Measurements from ENCODE around the gene SFMBT1. TPM values are rescaled to one million over a fixed set of nuclear protein-coding genes. Genes with fewer than 3 reads are reported as not detected.

The SFMBT1 gene
- total RNA-seq, 1 donor from 2014 or later, result 5.5 TPM

DNA sequence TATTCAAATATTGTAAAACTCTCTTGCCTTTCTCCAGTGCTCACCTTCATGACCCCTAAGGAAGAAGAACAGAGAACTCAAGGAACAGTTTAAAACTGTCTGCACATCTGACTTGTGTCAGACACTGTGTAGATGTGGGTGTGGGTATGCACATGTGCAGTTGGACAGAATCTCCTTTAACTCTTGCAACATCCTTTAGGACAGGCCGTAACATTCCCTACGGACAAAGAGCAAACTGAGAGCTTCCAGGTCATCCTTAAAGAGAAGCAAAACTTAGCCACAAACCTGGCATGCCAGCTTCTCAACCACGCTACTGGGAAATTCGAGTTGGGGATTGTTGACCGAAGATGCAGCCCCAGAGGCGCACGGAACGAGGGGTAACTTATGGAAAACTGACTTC is 4.1 kb upstream of the SFMBT1 start:
- H3K9me3 ChIP-seq (ENCODE audit: insufficient read depth, low read depth, low read length), result no peaks in the 10 kb centered on the region
- H3K27ac ChIP-seq (ENCODE audit: low read depth, low read length), result no peak overlapping the region
- H3K9ac ChIP-seq (ENCODE audit: low read length), result no peak overlapping the region
- DNase-seq (ENCODE audit: low read depth), result no peak
- Mint-ChIP-seq H3K36me3 (ENCODE audit: low read depth, unreplicated experiment) (no peaks in the 10 kb centered on the region), H3K27me3 (ENCODE audit: low read depth, unreplicated experiment) (peaks cover 14% of the 10 kb centered on the region), H3K4me1 (ENCODE audit: low read depth, unreplicated experiment) (no peaks in the 10 kb centered on the region), H3K9me3 (ENCODE audit: unreplicated experiment) (peaks cover 2% of the 10 kb centered on the region), H3K4me3 (ENCODE audit: unreplicated experiment) (no peak overlapping the region), H3K27ac (ENCODE audit: unreplicated experiment) (no peak overlapping the region)
- no peaks in the 10 kb centered on the region for H4K20me1 ChIP-seq (ENCODE audit: insufficient read depth, low read length)
- no peak overlapping the region for H2AFZ ChIP-seq (ENCODE audit: low read depth, low read length)
- H3K36me3 ChIP-seq (ENCODE audit: insufficient read depth, low read length), result no peaks in the 10 kb centered on the region
- FAIRE-seq, result no peak
- H3K4me2 ChIP-seq (ENCODE audit: low read length), result no peak overlapping the region
- peaks cover 3% of the 10 kb centered on the region for H3K4me1 ChIP-seq (ENCODE audit: insufficient read depth, low read length)
- H3K4me3 ChIP-seq (ENCODE audit: insufficient read depth, low read depth, low read length), result no peak overlapping the region
- H3K27me3 ChIP-seq (ENCODE audit: insufficient read depth, low read length), result peaks cover 2% of the 10 kb centered on the region
- no peak for TF ChIP-seq EZH2 (IDR thresholded peaks at IDR 0.05; ENCODE audit: insufficient read depth, low read length)
- TF ChIP-seq, protein P1, sequence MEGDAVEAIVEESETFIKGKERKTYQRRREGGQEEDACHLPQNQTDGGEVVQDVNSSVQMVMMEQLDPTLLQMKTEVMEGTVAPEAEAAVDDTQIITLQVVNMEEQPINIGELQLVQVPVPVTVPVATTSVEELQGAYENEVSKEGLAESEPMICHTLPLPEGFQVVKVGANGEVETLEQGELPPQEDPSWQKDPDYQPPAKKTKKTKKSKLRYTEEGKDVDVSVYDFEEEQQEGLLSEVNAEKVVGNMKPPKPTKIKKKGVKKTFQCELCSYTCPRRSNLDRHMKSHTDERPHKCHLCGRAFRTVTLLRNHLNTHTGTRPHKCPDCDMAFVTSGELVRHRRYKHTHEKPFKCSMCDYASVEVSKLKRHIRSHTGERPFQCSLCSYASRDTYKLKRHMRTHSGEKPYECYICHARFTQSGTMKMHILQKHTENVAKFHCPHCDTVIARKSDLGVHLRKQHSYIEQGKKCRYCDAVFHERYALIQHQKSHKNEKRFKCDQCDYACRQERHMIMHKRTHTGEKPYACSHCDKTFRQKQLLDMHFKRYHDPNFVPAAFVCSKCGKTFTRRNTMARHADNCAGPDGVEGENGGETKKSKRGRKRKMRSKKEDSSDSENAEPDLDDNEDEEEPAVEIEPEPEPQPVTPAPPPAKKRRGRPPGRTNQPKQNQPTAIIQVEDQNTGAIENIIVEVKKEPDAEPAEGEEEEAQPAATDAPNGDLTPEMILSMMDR (IDR thresholded peaks at IDR 0.05; ENCODE audit: insufficient read depth, low read depth, low read length), result no peak
- H3K79me2 ChIP-seq (ENCODE audit: insufficient read depth, low read length), result no peaks in the 10 kb centered on the region

DNA sequence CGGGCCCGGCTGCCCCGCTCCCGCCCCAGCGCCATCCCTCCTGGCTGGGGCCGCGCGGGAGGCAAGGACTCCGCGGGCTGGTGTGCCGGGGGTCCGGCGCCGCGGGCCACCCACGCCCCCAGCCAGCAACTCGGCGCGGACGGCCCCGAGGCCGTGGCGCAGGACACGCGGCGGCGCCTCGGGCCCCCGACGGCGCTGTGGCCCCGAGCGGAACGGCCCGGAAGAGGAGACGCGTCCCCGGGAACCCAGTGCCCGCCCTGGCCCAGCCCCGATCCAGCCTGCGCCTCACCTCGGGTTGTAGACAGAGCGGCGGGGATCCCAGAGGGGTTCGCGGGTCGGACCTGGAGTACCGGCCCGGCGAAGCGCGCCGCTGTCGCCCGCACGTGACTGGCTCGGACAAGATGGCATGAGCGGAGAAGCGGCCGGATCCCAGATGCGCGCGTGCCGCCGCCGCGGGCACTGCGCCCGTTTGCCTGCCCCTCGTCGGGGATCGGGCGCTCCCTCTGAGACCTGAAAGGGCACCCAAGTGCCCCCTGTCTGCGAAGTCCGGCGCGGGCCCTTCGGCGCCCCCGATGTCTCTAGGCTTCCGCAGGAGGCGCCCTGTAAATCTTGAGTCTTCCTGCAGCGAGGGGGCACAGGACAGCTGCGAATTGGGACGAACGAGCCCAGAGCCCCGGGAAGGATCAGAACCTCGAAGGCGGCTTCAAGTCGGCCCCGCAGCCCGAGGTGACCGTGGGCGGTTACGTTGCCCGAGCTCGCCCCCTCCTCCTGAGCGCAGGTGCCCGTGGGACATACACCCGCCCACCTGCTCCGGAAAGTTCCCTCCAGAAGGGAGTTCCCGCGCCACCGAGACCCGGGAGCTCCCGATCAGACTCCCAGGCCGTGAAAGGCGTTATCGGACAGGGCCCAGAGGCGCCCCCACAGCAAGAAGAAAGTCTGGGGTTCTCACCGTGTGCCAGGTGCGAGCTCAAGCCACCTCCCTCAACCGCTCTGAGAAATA is 598 bp upstream of the SFMBT1 start:
- Mint-ChIP-seq H3K27me3 (ENCODE audit: low read depth, unreplicated experiment) (peaks cover 10% of the 10 kb centered on the region), H3K9me3 (ENCODE audit: unreplicated experiment) (peaks cover 2% of the 10 kb centered on the region), H3K4me3 (ENCODE audit: unreplicated experiment) (peak overlapping the region; percentile 85), H3K27ac (ENCODE audit: unreplicated experiment) (no peak overlapping the region), H3K4me1 (ENCODE audit: low read depth, unreplicated experiment) (peaks cover 3% of the 10 kb centered on the region), H3K36me3 (ENCODE audit: low read depth, unreplicated experiment) (no peaks in the 10 kb centered on the region)
- Histone ChIP-seq H3K79me2 (ENCODE audit: insufficient read depth, low read length) (peaks cover 3% of the 10 kb centered on the region), H3K9ac (ENCODE audit: low read length) (peak overlapping the region; percentile 73), H3K36me3 (ENCODE audit: insufficient read depth, low read length) (no peaks in the 10 kb centered on the region), H4K20me1 (ENCODE audit: insufficient read depth, low read length) (peaks cover 4% of the 10 kb centered on the region), H3K4me2 (ENCODE audit: low read length) (peak overlapping the region; percentile 85), H3K27ac (ENCODE audit: low read depth, low read length) (no peak overlapping the region), H3K9me3 (ENCODE audit: insufficient read depth, low read depth, low read length) (no peaks in the 10 kb centered on the region), H3K27me3 (ENCODE audit: insufficient read depth, low read length) (peaks cover 2% of the 10 kb centered on the region), H3K4me3 (ENCODE audit: insufficient read depth, low read depth, low read length) (peak overlapping the region; percentile 69), H3K4me1 (ENCODE audit: insufficient read depth, low read length) (peaks cover 7% of the 10 kb centered on the region), H2AFZ (ENCODE audit: low read depth, low read length) (peak overlapping the region; percentile 90)
- FAIRE-seq (no peak), DNase-seq (ENCODE audit: low read depth) (no peak)
- TF ChIP-seq, protein P1 (IDR thresholded peaks at IDR 0.05; ENCODE audit: insufficient read depth, low read depth, low read length), result no peak
- TF ChIP-seq EZH2 (IDR thresholded peaks at IDR 0.05; ENCODE audit: insufficient read depth, low read length), result peak; percentile 81
